ENCODE data around the gene BBLN.

- TF ChIP-seq POLR2A (IDR thresholded peaks at IDR 0.05) = no peak
- no peak for TF ChIP-seq CTCF (IDR thresholded peaks at IDR 0.05)
These were observed 41.6 kb upstream of the BBLN start for GRCh38 chr9:128118472-128118857.
